SK-N-SH treated with all-trans-retinoic acid at 6 μM for 48 hours (cell line): ENCODE data around the gene CLTRN.

Experiments
- BACH2 ChIP-seq: fragments of 250-450 bp; sonication (Bioruptor Pico); IDR thresholded peaks from 2 replicates; pipeline ENCODE4 v1.9.0; 2021; ENCODE audit warnings: mild to moderate bottlenecking, borderline replicate concordance
- OSR1 ChIP-seq: fragments of 250-450 bp; sonication (Bioruptor Pico); IDR thresholded peaks from 2 replicates; pipeline ENCODE4 v1.8.0; 2022; ENCODE audit warnings: moderate library complexity, mild to moderate bottlenecking, inconsistent platforms
- PPARA ChIP-seq: fragments of 250-450 bp; sonication (Bioruptor Pico); IDR thresholded peaks from 2 replicates; pipeline ENCODE4 v1.5.0; 2020; ENCODE audit warnings: mild to moderate bottlenecking, borderline replicate concordance
- RARB ChIP-seq: fragments of 250-450 bp; sonication (Bioruptor Pico); IDR thresholded peaks from 2 replicates; pipeline ENCODE4 v1.8.0; 2021; ENCODE audit warnings: mild to moderate bottlenecking, moderate library complexity
- TCF4 ChIP-seq: fragments of 250-450 bp; sonication (Bioruptor Pico); IDR thresholded peaks from 2 replicates; pipeline ENCODE4 v1.8.0; 2021; ENCODE audit warnings: mild to moderate bottlenecking, moderate library complexity, borderline replicate concordance
- TOX ChIP-seq: fragments of 250-450 bp; sonication (Bioruptor Pico); IDR thresholded peaks from 2 replicates; pipeline ENCODE4 v1.8.0; 2021; ENCODE audit warnings: mild to moderate bottlenecking, moderate library complexity, borderline replicate concordance
- ZC3H10 ChIP-seq: fragments of 250-450 bp; sonication (Bioruptor Pico); IDR thresholded peaks from 2 replicates; pipeline ENCODE4 v1.5.1; 2021; ENCODE audit warnings: mild to moderate bottlenecking, moderate library complexity
- ZFP3 ChIP-seq: fragments of 250-450 bp; sonication (Bioruptor Pico); IDR thresholded peaks from 2 replicates; pipeline ENCODE4 v1.5.0; 2020; ENCODE audit warnings: mild to moderate bottlenecking, moderate library complexity
- ZFP30 ChIP-seq: fragments of 450-650 bp; formaldehyde crosslinking; IDR thresholded peaks from 2 replicates; pipeline ENCODE4 v1.5.0; 2022; ENCODE audit warnings: mild to moderate bottlenecking, moderate library complexity
- ZNF565 ChIP-seq: fragments of 450-650 bp; formaldehyde crosslinking; conservative IDR thresholded peaks from 2 replicates; pipeline ENCODE4 v1.5.0; 2020; ENCODE audit warnings: low read depth, mild to moderate bottlenecking, moderate library complexity
- ZNF8 ChIP-seq: fragments of 450-650 bp; formaldehyde crosslinking; IDR thresholded peaks from 2 replicates; pipeline ENCODE4 v1.5.0; 2020; ENCODE audit warnings: mild to moderate bottlenecking, moderate library complexity
- TF ChIP-seq, protein P1 (sequence below): fragments of 250-450 bp; sonication (Bioruptor Pico); IDR thresholded peaks from 2 replicates; pipeline ENCODE4 v1.5.0; 2020; ENCODE audit warnings: mild to moderate bottlenecking, moderate library complexity
- TF ChIP-seq, protein P2 (sequence below): fragments of 250-450 bp; sonication (Bioruptor Pico); IDR thresholded peaks from 2 replicates; pipeline ENCODE4 v1.8.0; 2020; ENCODE audit warnings: mild to moderate bottlenecking, moderate library complexity, borderline replicate concordance

DNA sequence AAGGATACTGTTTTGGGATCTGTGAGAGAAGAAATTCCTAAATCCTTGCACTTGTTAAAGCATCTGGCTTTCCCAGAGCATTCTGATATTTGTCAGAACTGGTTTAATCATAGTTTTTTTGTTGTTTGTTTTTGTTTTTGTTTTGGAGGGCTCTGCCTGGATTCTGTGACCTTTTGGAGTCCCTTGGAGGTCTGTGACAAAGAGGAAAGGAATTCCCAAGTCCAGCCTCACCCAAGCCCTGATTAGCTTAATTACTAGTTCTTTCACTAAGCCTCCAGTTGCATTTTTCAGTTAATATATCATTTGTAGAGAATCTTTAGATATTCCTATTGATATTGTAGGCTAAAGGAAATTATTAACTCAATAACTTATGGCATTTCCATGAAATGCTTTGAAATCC, 64.6 kb downstream of the CLTRN start:
- TF ChIP-seq TOX: no peak
- TF ChIP-seq BACH2 (CRISPR knock-in tag): no peak
- no peak for TF ChIP-seq ZFP30 (CRISPR knock-in tag)
- TF ChIP-seq RARB: no peak
- TF ChIP-seq TCF4: no peak
- TF ChIP-seq ZC3H10 (CRISPR knock-in tag): no peak
- TF ChIP-seq PPARA (CRISPR knock-in tag): no peak
- no peak for TF ChIP-seq ZFP3
- no peak for TF ChIP-seq ZNF8 (CRISPR knock-in tag)
- no peak for TF ChIP-seq OSR1 (CRISPR knock-in tag)
- TF ChIP-seq ZNF565 (CRISPR knock-in tag): no peak
- TF ChIP-seq, protein P1, sequence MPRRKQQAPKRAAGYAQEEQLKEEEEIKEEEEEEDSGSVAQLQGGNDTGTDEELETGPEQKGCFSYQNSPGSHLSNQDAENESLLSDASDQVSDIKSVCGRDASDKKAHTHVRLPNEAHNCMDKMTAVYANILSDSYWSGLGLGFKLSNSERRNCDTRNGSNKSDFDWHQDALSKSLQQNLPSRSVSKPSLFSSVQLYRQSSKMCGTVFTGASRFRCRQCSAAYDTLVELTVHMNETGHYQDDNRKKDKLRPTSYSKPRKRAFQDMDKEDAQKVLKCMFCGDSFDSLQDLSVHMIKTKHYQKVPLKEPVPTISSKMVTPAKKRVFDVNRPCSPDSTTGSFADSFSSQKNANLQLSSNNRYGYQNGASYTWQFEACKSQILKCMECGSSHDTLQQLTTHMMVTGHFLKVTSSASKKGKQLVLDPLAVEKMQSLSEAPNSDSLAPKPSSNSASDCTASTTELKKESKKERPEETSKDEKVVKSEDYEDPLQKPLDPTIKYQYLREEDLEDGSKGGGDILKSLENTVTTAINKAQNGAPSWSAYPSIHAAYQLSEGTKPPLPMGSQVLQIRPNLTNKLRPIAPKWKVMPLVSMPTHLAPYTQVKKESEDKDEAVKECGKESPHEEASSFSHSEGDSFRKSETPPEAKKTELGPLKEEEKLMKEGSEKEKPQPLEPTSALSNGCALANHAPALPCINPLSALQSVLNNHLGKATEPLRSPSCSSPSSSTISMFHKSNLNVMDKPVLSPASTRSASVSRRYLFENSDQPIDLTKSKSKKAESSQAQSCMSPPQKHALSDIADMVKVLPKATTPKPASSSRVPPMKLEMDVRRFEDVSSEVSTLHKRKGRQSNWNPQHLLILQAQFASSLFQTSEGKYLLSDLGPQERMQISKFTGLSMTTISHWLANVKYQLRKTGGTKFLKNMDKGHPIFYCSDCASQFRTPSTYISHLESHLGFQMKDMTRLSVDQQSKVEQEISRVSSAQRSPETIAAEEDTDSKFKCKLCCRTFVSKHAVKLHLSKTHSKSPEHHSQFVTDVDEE (CRISPR knock-in tag): no peak
- TF ChIP-seq, protein P2, sequence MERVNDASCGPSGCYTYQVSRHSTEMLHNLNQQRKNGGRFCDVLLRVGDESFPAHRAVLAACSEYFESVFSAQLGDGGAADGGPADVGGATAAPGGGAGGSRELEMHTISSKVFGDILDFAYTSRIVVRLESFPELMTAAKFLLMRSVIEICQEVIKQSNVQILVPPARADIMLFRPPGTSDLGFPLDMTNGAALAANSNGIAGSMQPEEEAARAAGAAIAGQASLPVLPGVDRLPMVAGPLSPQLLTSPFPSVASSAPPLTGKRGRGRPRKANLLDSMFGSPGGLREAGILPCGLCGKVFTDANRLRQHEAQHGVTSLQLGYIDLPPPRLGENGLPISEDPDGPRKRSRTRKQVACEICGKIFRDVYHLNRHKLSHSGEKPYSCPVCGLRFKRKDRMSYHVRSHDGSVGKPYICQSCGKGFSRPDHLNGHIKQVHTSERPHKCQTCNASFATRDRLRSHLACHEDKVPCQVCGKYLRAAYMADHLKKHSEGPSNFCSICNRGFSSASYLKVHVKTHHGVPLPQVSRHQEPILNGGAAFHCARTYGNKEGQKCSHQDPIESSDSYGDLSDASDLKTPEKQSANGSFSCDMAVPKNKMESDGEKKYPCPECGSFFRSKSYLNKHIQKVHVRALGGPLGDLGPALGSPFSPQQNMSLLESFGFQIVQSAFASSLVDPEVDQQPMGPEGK: no peak
